H7 (cell line): ENCODE measurements around the gene HIKESHI. TPM values are rescaled to one million over a fixed set of nuclear protein-coding genes. Genes with fewer than 3 reads are reported as not detected.
A peak's percentile ranks its signal among the peaks of the same experiment; 100 is the strongest.
"Not testable (repeated sequence)": the region's sequence is repeated elsewhere in the genome, so short reads cannot be mapped to it uniquely, and the experiment has no call there.

ENCODE experiments used
- DNase-seq: peaks from one replicate; pipeline ENCODE4 v3.0.0; 2012
- H3K27me3 ChIP-seq: 2 replicates; pipeline ENCODE4 v1.6.0; 2011; ENCODE audit warnings: mild to moderate bottlenecking, low read length; ENCODE audit not compliant: control insufficient read depth, insufficient read depth
- H3K36me3 ChIP-seq: replicated peaks from 2 replicates; pipeline ENCODE4 v1.5.1; 2011; ENCODE audit warnings: low read length; ENCODE audit not compliant: control insufficient read depth, insufficient read depth
- H3K4me3 ChIP-seq: 2 replicates; pipeline ENCODE4 v1.5.1; 2011; ENCODE audit warnings: low read depth, mild to moderate bottlenecking, control low read depth, low read length, moderate library complexity; ENCODE audit not compliant: insufficient read depth
- total RNA-seq: library from RNA; depleted of rRNA; stranded (reverse); fragments of >200 nt; shearing (Covaris generic); gene quantifications from 2 replicates; pipeline ENCODE4 v1.2.3, GENCODE V29; 2014

Gene HIKESHI
- total RNA-seq, 1 experiment from 2014 or later = 65.1 TPM

DNA sequence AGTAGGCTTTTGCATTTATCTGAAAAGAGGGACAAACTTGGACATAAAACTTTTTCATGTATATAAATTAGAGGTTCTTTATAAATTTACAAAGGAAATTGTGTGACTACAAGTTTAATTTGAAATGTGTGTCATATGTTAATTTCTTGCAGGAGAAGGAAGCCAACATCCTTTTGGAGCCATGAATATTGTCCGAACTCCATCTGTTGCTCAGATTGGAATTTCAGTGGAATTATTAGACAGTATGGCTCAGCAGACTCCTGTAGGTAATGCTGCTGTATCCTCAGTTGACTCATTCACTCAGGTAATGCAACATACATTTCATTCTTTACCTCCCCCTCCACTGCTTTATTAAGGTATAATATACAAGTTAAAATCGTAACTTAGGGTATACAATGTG is 35.2 kb downstream of the HIKESHI start:
- no peaks in the 10 kb centered on the region for H3K27me3 ChIP-seq
- H3K36me3 ChIP-seq = no peaks in the 10 kb centered on the region; the same call in 1 of the 2 replicates
- no peak overlapping the region for H3K4me3 ChIP-seq
- no peak for DNase-seq

GRCh38 chr11:86341382-86341781 is 39.3 kb downstream of the HIKESHI start:
- H3K4me3 ChIP-seq = no peak overlapping the region
- DNase-seq = no peak
- no peaks in the 10 kb centered on the region for H3K27me3 ChIP-seq
- H3K36me3 ChIP-seq = no peaks in the 10 kb centered on the region; the same call in 1 of the 2 replicates

DNA sequence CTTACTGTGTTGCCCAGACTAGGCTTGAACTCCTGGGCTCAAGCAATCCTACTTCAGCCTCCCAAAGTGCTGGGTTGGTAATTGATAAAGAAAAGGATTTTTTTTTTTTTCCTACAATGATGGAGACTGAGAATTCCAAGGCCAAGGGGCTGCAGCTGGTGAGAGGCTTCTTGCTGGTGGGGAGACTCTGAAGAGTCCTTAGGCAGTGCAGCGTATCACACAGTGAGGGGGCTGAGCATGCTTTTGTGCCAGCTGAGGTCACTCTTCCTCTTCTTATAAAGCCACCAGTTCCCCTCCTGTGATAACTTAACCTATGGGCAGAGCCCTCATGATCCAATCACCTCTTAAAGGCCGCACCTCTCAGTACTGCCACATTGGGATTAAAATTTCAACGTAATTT is 44.5 kb downstream of the HIKESHI start:
- Histone ChIP-seq H3K4me3 (no peak overlapping the region), H3K27me3 (no peaks in the 10 kb centered on the region), H3K36me3 (no peaks in the 10 kb centered on the region)
- peak; percentile 12 for DNase-seq

DNA sequence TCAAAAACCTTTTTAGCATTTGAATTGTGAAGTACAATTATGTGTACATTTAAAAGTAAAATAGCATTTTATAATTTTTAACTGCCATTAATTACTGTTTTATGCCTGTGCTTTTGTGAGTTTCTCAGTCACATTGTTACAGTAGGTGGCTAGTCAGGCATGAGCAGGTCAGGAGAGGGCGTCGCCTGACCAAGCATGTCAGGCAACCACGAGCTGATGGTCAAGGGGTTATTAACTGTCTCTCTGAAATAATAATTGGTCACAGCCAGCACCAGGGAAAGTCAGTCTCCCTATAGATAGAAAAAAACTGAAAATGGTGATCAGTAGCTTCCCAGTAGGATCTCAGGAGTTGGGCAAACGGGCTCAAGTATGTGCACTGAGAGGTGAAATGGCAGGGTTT is 53.2 kb downstream of the HIKESHI start:
- no peaks in the 10 kb centered on the region for H3K27me3 ChIP-seq
- no peaks in the 10 kb centered on the region for H3K36me3 ChIP-seq
- DNase-seq = no peak
- H3K4me3 ChIP-seq = no peak overlapping the region

- not testable (repeated sequence) for H3K4me3 ChIP-seq, DNase-seq, H3K36me3 ChIP-seq, H3K27me3 ChIP-seq
Measured at GRCh38 chr11:86357412-86357811, 55.4 kb downstream of the HIKESHI start.

DNA sequence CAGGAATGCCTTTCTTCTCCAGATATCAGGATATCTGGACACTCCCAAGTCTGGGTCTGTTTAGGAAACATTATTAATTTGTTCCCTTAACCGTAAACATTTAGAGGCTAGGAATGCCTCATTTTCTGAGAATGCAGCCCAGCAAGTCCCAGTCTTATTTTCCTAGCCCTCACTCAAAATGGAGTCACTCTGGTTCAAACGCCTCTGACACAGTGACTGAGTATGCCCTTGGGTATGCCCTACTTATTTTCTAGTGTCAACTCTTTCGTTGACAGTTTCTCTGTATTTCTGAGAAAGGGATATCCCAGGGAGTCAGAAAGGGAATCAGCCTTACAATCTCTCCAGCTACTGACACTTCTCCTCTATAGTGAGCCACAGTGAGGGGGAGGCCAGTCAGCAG is 56.7 kb downstream of the HIKESHI start:
- DNase-seq = no peak
- H3K4me3 ChIP-seq = no peak overlapping the region
- H3K27me3 ChIP-seq = no peaks in the 10 kb centered on the region
- no peaks in the 10 kb centered on the region for H3K36me3 ChIP-seq

- DNase-seq = peak; percentile 33
- H3K4me3 ChIP-seq = no peak overlapping the region
- no peaks in the 10 kb centered on the region for H3K27me3 ChIP-seq
- H3K36me3 ChIP-seq = no peaks in the 10 kb centered on the region
Measured at GRCh38 chr11:86360775-86361395, 58.8 kb downstream of the HIKESHI start.

GRCh38 chr11:86363424-86363823 is 61.4 kb downstream of the HIKESHI start:
- H3K4me3 ChIP-seq = no peak overlapping the region
- H3K36me3 ChIP-seq = no peaks in the 10 kb centered on the region
- DNase-seq = no peak
- H3K27me3 ChIP-seq = no peaks in the 10 kb centered on the region

GRCh38 chr11:86365546-86365945 is 63.5 kb downstream of the HIKESHI start:
- H3K36me3 ChIP-seq = no peaks in the 10 kb centered on the region
- H3K27me3 ChIP-seq = no peaks in the 10 kb centered on the region
- no peak for DNase-seq
- no peak overlapping the region for H3K4me3 ChIP-seq

DNA sequence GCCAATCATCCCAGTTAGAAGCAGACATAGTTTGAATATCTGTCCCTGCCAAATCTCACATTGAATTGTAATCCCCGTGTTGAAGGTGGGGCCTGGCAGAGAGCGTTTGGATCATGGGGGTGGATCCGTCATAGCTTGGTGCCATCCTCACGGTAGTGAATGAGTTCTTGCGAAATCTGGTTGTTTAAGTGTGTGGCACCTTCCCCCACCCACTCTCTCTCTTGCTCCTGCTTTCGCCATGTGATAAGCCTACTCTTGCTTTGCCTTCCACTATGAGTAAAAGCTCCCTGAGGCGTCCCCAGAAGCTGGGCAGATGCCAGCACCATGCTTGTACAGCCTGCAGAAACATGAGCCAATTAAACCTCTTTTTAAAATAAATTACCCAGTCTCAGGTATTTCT is 67.6 kb downstream of the HIKESHI start:
- no peak overlapping the region for H3K4me3 ChIP-seq
- no peak for DNase-seq

DNA sequence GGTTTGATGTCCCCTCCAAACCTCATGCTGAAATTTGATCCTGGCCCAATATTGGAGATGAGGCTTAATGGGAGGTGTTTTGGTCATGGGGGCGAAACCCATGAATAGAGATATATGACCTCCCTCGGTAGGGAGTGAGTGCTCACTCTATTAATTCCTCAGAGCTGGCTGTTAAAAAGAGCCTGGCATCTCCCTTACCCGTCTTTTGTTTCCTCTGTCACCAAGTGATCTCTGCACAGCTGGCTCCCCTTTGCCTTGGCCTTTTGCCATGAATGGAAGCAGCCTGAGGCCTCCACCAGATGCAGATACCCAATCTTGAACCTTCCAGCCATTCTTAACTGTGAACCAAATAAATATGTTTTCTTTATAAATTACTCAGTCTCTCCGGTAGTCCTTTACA is 68.1 kb downstream of the HIKESHI start:
- no peaks in the 10 kb centered on the region for H3K36me3 ChIP-seq
- no peak for DNase-seq

More for the DNA sequence above, 67.6 kb downstream of the HIKESHI start:
- Histone ChIP-seq H3K27me3 (no peaks in the 10 kb centered on the region), H3K36me3 (no peaks in the 10 kb centered on the region)

GRCh38 chr11:86370922-86371594 is 69.0 kb downstream of the HIKESHI start:
- H3K4me3 ChIP-seq = no peak overlapping the region
- DNase-seq = no peak
- no peaks in the 10 kb centered on the region for H3K36me3 ChIP-seq
- no peaks in the 10 kb centered on the region for H3K27me3 ChIP-seq

More for the DNA sequence above, 68.1 kb downstream of the HIKESHI start:
- H3K4me3 ChIP-seq = no peak overlapping the region
- no peaks in the 10 kb centered on the region for H3K27me3 ChIP-seq

DNA sequence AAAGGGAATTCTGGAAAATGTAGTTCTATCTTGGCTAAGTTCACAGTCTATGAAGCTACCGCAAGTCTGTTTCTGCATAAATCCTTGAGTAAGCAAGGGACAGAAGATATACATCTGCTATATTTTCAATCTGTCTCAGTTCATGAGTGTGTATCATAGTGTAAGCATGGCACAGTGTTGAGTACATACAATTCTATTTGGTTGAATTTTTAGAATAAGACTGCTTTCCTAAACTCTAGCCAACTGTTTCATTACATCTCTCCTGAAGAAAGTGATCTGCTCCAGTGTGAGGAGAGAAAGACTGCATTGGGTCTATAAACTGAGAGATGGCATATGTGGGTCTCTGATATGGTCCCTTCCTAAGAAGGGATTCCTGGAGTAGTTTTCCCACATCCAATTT is 70.0 kb downstream of the HIKESHI start:
- Histone ChIP-seq H3K4me3 (no peak overlapping the region), H3K27me3 (no peaks in the 10 kb centered on the region), H3K36me3 (no peaks in the 10 kb centered on the region)
- no peak for DNase-seq

- H3K36me3 ChIP-seq = no peaks in the 10 kb centered on the region
- no peak overlapping the region for H3K4me3 ChIP-seq
- no peaks in the 10 kb centered on the region for H3K27me3 ChIP-seq
- no peak for DNase-seq
Measured at GRCh38 chr11:86372586-86372985, 70.5 kb downstream of the HIKESHI start.

- Histone ChIP-seq H3K36me3 (no peaks in the 10 kb centered on the region), H3K4me3 (no peak overlapping the region), H3K27me3 (no peaks in the 10 kb centered on the region)
- DNase-seq = peak; percentile 10
Measured at GRCh38 chr11:86374069-86374468, 72.0 kb downstream of the HIKESHI start.
